ENCODE data around the gene WAC.

Gene WAC

GRCh38 chr10:28663576-28664368 lies 130.9 kb downstream of the WAC start:
- in situ Hi-C loops (cut with MboI; ENCODE audit: low sequenced_read_pairs), result loop anchor here (25.0 kb wide), 1 partner anchor 649 kb away; no protein-coding TSS in a partner anchor

GRCh38 chr10:28664369-28664740 lies 131.4 kb downstream of the WAC start:
- in situ Hi-C loops (cut with MboI; ENCODE audit: low sequenced_read_pairs), result loop anchor here (25.0 kb wide), 1 partner anchor 648 kb away; no protein-coding TSS in a partner anchor

- in situ Hi-C loops (cut with MboI; ENCODE audit: low sequenced_read_pairs), result loop anchor here (5.0 to 25.0 kb wide), 2 partner anchors 320 to 645 kb away; no protein-coding TSS in a partner anchor
Measured at GRCh38 chr10:28666751-28667467, 134.0 kb downstream of the WAC start.

- in situ Hi-C loops (cut with MboI; ENCODE audit: low sequenced_read_pairs), result loop anchor here (5.0 to 25.0 kb wide), 2 partner anchors 319 to 644 kb away; no protein-coding TSS in a partner anchor
Measured at GRCh38 chr10:28668363-28669226, 135.7 kb downstream of the WAC start.

GRCh38 chr10:28669227-28670173 lies 136.6 kb downstream of the WAC start:
- in situ Hi-C loops (cut with MboI; ENCODE audit: low sequenced_read_pairs), result loop anchor here (5.0 to 25.0 kb wide), 2 partner anchors 318 to 643 kb away; no protein-coding TSS in a partner anchor
